GM12872 (cell line): ENCODE measurements around the gene PLA2G2F.

Source experiments
- CTCF ChIP-seq: IDR thresholded peaks from 3 replicates; pipeline ENCODE4 v1.5.1; 2011; ENCODE audit warnings: low read depth, mild to moderate bottlenecking, low read length, moderate library complexity; ENCODE audit not compliant: insufficient read depth

PLA2G2F gene

GRCh38 chr1:20184481-20184900 lies 45.4 kb downstream of the PLA2G2F start:
- TF ChIP-seq CTCF, result no peak

- no peak for TF ChIP-seq CTCF
These were observed 46.1 kb downstream of the PLA2G2F start for GRCh38 chr1:20184997-20185833.

- no peak for TF ChIP-seq CTCF
These were observed 47.0 kb downstream of the PLA2G2F start, which contains the start of the genes PLA2G2C and UBXN10 for GRCh38 chr1:20185834-20186782. Gene PLA2G2C, minus strand, starts transcription at chr1:20186518. Its CDS starts 9,155 bp downstream, at chr1:20177363. Gene UBXN10, plus strand, starts transcription at chr1:20186096. Its CDS starts 4,466 bp downstream, at chr1:20190562.

- no peak for TF ChIP-seq CTCF
These were observed 48.1 kb downstream of the PLA2G2F start for GRCh38 chr1:20187103-20187812.

- no peak for TF ChIP-seq CTCF
These were observed 48.8 kb downstream of the PLA2G2F start for GRCh38 chr1:20187813-20188454.

GRCh38 chr1:20188455-20188817 lies 49.3 kb downstream of the PLA2G2F start:
- TF ChIP-seq CTCF, result no peak
